Central memory CD8-positive, alpha-beta T cell (primary cell): Measurements from ENCODE around the gene FNIP2.
A peak's percentile ranks its signal among the peaks of the same experiment; 100 is the strongest.

Source experiments
- ATAC-seq: fragments of 150-1000 bp; cut with Tn5 transposase; replicated peaks from 2 replicates; pipeline ENCODE4 v1.10.0; 2022; ENCODE audit warnings: mild to moderate bottlenecking, moderate FRiP score, moderate number of reproducible peaks; ENCODE audit not compliant: poor library complexity, severe bottlenecking; ENCODE audit errors: extremely low read depth
- DNase-seq, 2 donors: peaks; one replicate each; pipeline ENCODE4 v3.0.0; 2021; ENCODE audit warnings: low spot score in 2 of 2
- H3K27ac Mint-ChIP-seq: one replicate; pipeline ENCODE4 v1.8.0; 2022; ENCODE audit warnings: low read depth, mild to moderate bottlenecking, moderate library complexity, mixed read lengths
- H3K27me3 Mint-ChIP-seq: one replicate; pipeline ENCODE4 v1.8.0; 2022; ENCODE audit warnings: mixed read lengths
- H3K36me3 Mint-ChIP-seq: one replicate; pipeline ENCODE4 v1.8.0; 2022; ENCODE audit warnings: mild to moderate bottlenecking, moderate library complexity, mixed read lengths; ENCODE audit not compliant: insufficient read depth
- H3K4me1 Mint-ChIP-seq: one replicate; pipeline ENCODE4 v1.8.0; 2022; ENCODE audit warnings: mixed read lengths
- H3K4me3 Mint-ChIP-seq: one replicate; pipeline ENCODE4 v1.8.0; 2022; ENCODE audit warnings: mild to moderate bottlenecking, moderate library complexity, mixed read lengths
- H3K9me3 Mint-ChIP-seq: one replicate; pipeline ENCODE4 v1.8.0; 2022; ENCODE audit warnings: mixed read lengths

FNIP2 gene

DNA sequence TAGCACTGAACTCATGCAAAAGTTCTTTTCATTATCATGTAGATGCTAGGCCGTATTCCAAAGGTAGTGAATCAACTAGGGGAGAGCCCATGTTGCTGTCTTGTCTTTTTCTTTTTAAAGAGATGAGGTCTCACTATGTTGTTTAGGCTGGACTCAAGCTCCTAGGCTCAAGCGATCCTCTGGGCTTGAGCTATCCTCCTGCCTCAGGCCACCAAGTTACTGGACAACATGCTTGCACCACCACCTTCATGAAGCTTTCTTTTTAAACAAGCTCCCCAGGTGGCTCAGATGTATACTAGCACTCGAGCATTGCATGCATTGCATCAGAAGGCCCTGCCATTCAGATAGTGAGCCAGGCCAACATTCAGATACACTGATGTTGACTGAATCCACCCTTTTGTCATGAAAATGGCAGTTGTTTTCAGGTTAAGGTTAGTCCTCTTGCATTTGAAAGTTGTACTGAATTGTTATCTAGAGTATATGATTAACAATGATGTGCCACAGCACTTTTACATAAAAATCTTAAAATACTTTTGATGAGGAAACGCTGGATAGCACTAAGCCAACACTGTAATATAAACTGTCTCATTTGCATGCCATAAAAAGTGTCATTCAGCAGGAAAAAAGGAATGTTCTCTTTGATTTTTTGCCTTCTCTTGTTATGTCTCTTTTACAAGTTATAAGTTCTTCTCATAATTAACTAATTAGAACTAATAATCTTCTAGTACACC is 76.7 kb downstream of the FNIP2 start:
- Mint-ChIP-seq H3K27me3 (no peaks in the 10 kb centered on the region), H3K9me3 (no peaks in the 10 kb centered on the region), H3K4me1 (no peaks in the 10 kb centered on the region), H3K27ac (no peak overlapping the region), H3K4me3 (no peak overlapping the region), H3K36me3 (no peaks in the 10 kb centered on the region)
- no peak for DNase-seq
- ATAC-seq = no peak

- ATAC-seq (no peak), DNase-seq (no peak)
- no peaks in the 10 kb centered on the region for H3K36me3 Mint-ChIP-seq
- peak overlapping the region; percentile 35 for H3K27ac Mint-ChIP-seq
- H3K4me3 Mint-ChIP-seq = no peak overlapping the region
- no peaks in the 10 kb centered on the region for H3K27me3 Mint-ChIP-seq
- no peaks in the 10 kb centered on the region for H3K4me1 Mint-ChIP-seq
- H3K9me3 Mint-ChIP-seq = no peaks in the 10 kb centered on the region
Measured at GRCh38 chr4:158847535-158847934, 78.7 kb downstream of the FNIP2 start.

GRCh38 chr4:158849681-158850080 is 80.9 kb downstream of the FNIP2 start:
- Mint-ChIP-seq H3K27me3 (no peaks in the 10 kb centered on the region), H3K4me3 (no peak overlapping the region), H3K9me3 (no peaks in the 10 kb centered on the region), H3K36me3 (no peaks in the 10 kb centered on the region), H3K4me1 (no peaks in the 10 kb centered on the region), H3K27ac (no peak overlapping the region)
- ATAC-seq = no peak
- DNase-seq = no peak

DNA sequence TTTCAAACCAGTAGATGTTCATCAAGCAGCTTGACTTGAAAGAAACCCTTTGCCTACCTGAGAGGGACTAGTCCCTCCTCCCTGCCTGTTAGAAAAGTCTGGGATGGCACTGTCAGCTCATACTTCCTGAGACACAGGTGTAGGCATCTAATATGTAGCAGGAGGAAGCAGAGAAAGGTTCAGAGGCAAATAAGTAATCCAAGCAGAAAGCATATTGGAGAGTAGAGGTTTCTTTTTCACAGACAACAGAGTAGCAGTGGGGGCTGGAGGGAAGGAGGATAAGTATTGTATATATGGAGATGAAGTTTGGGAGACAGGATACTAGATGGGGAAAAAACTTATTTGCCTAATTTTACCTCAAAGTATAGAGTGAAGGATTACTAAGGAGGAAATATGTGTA is 81.5 kb downstream of the FNIP2 start:
- Mint-ChIP-seq H3K9me3 (no peaks in the 10 kb centered on the region), H3K27ac (no peak overlapping the region), H3K36me3 (no peaks in the 10 kb centered on the region), H3K4me1 (no peaks in the 10 kb centered on the region), H3K27me3 (no peaks in the 10 kb centered on the region), H3K4me3 (no peak overlapping the region)
- DNase-seq = no peak
- no peak for ATAC-seq

DNA sequence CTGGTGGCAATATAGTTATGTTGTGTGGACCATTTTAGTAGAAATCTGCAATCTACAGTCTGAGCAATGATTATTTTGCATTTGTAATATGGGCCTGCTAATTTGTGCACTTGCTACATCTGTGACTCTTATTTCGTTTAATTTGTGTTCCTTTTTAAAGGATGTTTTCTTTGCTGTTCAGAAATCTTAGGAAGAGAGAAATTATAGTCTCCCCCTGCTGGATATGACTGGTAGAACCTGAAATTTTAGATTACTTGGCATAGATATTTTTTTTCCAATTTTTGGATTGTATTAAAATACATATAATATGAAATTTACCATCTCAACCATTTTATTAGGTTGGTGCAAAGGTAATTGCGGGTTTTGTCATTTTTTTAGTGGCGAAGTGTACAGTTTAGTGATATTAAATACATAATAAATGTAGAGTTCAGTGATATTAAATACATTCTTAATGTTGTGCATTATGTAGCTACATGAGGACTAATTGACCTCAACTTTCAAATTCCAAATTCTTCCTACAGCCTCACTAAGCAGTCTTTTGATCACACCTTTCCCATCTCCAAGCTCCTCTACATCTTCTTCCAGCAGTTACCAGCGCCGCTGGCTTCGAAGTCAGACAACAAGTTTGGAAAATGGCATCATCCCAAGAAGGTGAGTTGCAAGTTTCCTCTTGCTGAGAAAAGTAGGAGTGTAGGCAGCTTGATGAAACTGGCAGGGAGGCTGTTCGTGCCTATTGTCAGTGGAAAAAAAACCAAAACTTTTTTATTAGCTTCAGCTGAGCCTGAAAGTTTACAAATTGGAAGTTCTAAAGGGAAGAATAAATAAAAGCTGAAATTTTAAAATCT is 82.2 kb downstream of the FNIP2 start:
- no peak for ATAC-seq
- Mint-ChIP-seq H3K36me3 (no peaks in the 10 kb centered on the region), H3K4me3 (no peak overlapping the region), H3K4me1 (no peaks in the 10 kb centered on the region), H3K27ac (no peak overlapping the region), H3K9me3 (no peaks in the 10 kb centered on the region), H3K27me3 (no peaks in the 10 kb centered on the region)
- no peak for DNase-seq

- ATAC-seq (no peak), DNase-seq (no peak)
- H3K4me1 Mint-ChIP-seq = no peaks in the 10 kb centered on the region
- H3K27ac Mint-ChIP-seq = no peak overlapping the region
- no peaks in the 10 kb centered on the region for H3K9me3 Mint-ChIP-seq
- no peaks in the 10 kb centered on the region for H3K27me3 Mint-ChIP-seq
- H3K36me3 Mint-ChIP-seq = peaks cover 2% of the 10 kb centered on the region
- H3K4me3 Mint-ChIP-seq = no peak overlapping the region
Measured at GRCh38 chr4:158854236-158854635, 85.4 kb downstream of the FNIP2 start.

- Mint-ChIP-seq H3K4me3 (no peak overlapping the region), H3K4me1 (no peaks in the 10 kb centered on the region), H3K36me3 (peaks cover 6% of the 10 kb centered on the region), H3K27ac (no peak overlapping the region), H3K9me3 (no peaks in the 10 kb centered on the region), H3K27me3 (no peaks in the 10 kb centered on the region)
- peak; percentile 67 for ATAC-seq
- DNase-seq = no peak
Measured at GRCh38 chr4:158856852-158857251, 88.0 kb downstream of the FNIP2 start.

- Mint-ChIP-seq H3K36me3 (peaks cover 6% of the 10 kb centered on the region), H3K4me3 (no peak overlapping the region), H3K9me3 (no peaks in the 10 kb centered on the region), H3K27me3 (no peaks in the 10 kb centered on the region), H3K4me1 (no peaks in the 10 kb centered on the region), H3K27ac (no peak overlapping the region)
- ATAC-seq (no peak), DNase-seq (no peak)
Measured at GRCh38 chr4:158857951-158858350, 89.1 kb downstream of the FNIP2 start.

DNA sequence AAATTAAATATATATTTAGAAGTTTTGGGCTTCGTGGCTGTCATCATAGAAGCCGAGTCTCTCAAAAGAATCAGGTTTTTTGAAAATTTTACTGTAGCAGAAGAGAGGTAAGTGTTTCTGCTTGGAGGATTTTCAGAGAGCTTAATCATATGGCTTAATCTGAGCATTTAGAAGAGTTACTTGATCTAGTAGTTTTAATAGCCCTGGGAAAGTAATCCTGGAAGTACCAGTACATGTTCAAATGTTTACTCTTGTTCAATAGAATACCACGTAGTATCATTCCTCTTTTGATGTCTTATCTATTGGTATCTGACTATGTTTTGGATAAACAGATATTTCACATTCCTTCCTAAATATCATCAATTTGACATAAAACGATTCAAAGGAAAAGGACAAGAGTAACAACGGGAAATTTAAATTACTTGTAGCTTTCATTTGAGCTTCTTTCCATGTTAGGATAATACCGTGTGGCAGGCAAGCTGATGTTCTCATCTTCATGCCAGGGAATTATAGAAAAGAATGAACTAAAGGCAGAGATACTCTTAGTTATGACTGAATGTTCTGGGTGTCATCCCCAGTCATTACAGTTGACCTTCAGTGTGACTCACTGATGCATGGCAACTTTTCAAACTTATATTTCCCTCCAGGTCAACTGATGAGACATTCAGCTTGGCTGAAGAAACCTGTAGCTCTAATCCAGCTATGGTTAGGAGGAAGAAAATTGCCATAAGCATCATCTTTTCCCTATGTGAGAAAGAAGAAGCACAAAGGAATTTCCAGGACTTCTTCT is 89.8 kb downstream of the FNIP2 start:
- H3K36me3 Mint-ChIP-seq = peaks cover 6% of the 10 kb centered on the region
- H3K9me3 Mint-ChIP-seq = no peaks in the 10 kb centered on the region
- H3K4me3 Mint-ChIP-seq = no peak overlapping the region
- ATAC-seq (no peak), DNase-seq (no peak)
- no peak overlapping the region for H3K27ac Mint-ChIP-seq
- H3K4me1 Mint-ChIP-seq = no peaks in the 10 kb centered on the region
- no peaks in the 10 kb centered on the region for H3K27me3 Mint-ChIP-seq

- no peak for ATAC-seq
- DNase-seq = no peak
- Mint-ChIP-seq H3K9me3 (no peaks in the 10 kb centered on the region), H3K4me3 (no peak overlapping the region), H3K27ac (no peak overlapping the region), H3K27me3 (no peaks in the 10 kb centered on the region), H3K4me1 (no peaks in the 10 kb centered on the region), H3K36me3 (peaks cover 6% of the 10 kb centered on the region)
Measured at GRCh38 chr4:158859661-158860060, 90.8 kb downstream of the FNIP2 start.

DNA sequence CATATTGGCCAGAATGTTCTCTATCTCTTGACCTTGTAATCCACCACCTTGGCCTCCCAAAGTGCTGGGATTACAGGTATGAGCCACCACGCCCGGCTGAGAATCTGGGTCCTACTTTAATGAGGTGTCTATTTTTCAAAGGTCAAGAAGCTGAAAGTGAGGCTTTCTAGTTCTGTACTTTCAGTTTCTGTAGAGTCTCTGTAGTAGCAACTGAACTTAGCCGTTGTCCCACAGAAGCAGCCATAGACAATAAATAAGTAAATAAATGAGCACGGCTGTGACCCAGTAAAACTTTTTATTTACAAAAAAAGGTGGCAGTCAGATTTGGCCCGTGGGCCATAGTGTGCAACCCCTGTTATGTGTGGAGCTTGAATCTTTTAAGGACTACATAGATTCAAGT is 92.0 kb downstream of the FNIP2 start:
- no peak overlapping the region for H3K4me3 Mint-ChIP-seq
- ATAC-seq (no peak), DNase-seq (no peak)
- H3K9me3 Mint-ChIP-seq = no peaks in the 10 kb centered on the region
- no peaks in the 10 kb centered on the region for H3K27me3 Mint-ChIP-seq
- no peaks in the 10 kb centered on the region for H3K4me1 Mint-ChIP-seq
- H3K27ac Mint-ChIP-seq = no peak overlapping the region
- H3K36me3 Mint-ChIP-seq = peaks cover 6% of the 10 kb centered on the region

DNA sequence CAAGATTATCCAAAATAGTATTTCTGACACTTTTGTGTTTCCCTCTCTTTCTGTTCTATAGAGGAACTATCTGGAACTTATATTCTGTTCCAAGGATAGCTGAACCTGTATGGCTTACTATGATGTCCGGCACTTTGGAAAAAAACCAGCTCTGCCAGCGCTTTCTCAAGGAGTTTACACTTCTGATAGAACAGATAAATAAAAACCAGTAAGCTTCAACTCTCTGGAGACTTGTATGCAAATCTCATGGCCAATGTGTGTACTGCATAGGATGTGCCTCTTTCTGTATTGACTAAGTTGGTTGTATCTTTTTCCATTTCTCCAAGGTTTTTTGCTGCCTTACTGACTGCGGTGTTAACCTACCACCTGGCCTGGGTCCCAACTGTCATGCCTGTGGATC is 92.5 kb downstream of the FNIP2 start:
- Mint-ChIP-seq H3K4me3 (no peak overlapping the region), H3K9me3 (no peaks in the 10 kb centered on the region), H3K4me1 (no peaks in the 10 kb centered on the region), H3K36me3 (peaks cover 6% of the 10 kb centered on the region), H3K27me3 (no peaks in the 10 kb centered on the region), H3K27ac (no peak overlapping the region)
- DNase-seq (no peak), ATAC-seq (no peak)
